Measurements from ENCODE around the gene SMIM35. TPM values are rescaled to one million over a fixed set of nuclear protein-coding genes. Genes with fewer than 3 reads are reported as not detected.
"Not testable (repeated sequence)": the region's sequence is repeated elsewhere in the genome, so short reads cannot be mapped to it uniquely, and the experiment has no call there.

Gene SMIM35
- total RNA-seq, 6 donors from 2014 or later, result not detected

- DNase-seq, result no peak
- Histone ChIP-seq H3K36me3 (no peaks in the 10 kb centered on the region), H3K4me1 (no peaks in the 10 kb centered on the region), H3K9me3 (no peaks in the 10 kb centered on the region), H3K4me3 (no peak overlapping the region), H3K27ac (no peak overlapping the region), H3K27me3 (no peaks in the 10 kb centered on the region)
- no peak for ATAC-seq (ENCODE audit: low FRiP score in 2 of 2)
- TF ChIP-seq POLR2A (IDR thresholded peaks at IDR 0.05) (no peak), CTCF (IDR thresholded peaks at IDR 0.05) (no peak), EP300 (IDR thresholded peaks at IDR 0.05) (no peak)
- WGBS, 2 donors, result 71 to 79% methylated on average over 24 of the region's 24 CpGs
These were observed 18.4 kb downstream of the SMIM35 start for GRCh38 chr11:118068206-118068944.

GRCh38 chr11:118067006-118067405 lies 19.8 kb downstream of the SMIM35 start:
- H3K27me3 ChIP-seq, result no peaks in the 10 kb centered on the region
- H3K4me1 ChIP-seq, result no peaks in the 10 kb centered on the region
- no peak overlapping the region for H3K4me3 ChIP-seq
- no peaks in the 10 kb centered on the region for H3K36me3 ChIP-seq
- 70 to 82% methylated on average over 4 to 8 of the region's 8 CpGs for WGBS, 2 donors
- no peak overlapping the region for H3K27ac ChIP-seq
- ATAC-seq (ENCODE audit: low FRiP score in 2 of 2) (no peak), DNase-seq (no peak)
- TF ChIP-seq POLR2AphosphoS5 (IDR thresholded peaks at IDR 0.05) (no peak), POLR2A (IDR thresholded peaks at IDR 0.05) (no peak), EP300 (IDR thresholded peaks at IDR 0.05) (no peak), CTCF (IDR thresholded peaks at IDR 0.05) (no peak)
- H3K9me3 ChIP-seq, result no peaks in the 10 kb centered on the region

GRCh38 chr11:118065384-118065783 lies 21.4 kb downstream of the SMIM35 start:
- H3K36me3 ChIP-seq, result no peaks in the 10 kb centered on the region
- no peak overlapping the region for H3K4me3 ChIP-seq
- ATAC-seq (ENCODE audit: low FRiP score in 2 of 2) (no peak), DNase-seq (no peak)
- TF ChIP-seq POLR2AphosphoS5 (IDR thresholded peaks at IDR 0.05), result no peak
- H3K27me3 ChIP-seq, result no peaks in the 10 kb centered on the region
- no peaks in the 10 kb centered on the region for H3K9me3 ChIP-seq
- no peak overlapping the region for H3K27ac ChIP-seq
- WGBS, 2 donors, result 88 to 90% methylated on average over 3 of the region's 3 CpGs
- no peaks in the 10 kb centered on the region for H3K4me1 ChIP-seq

GRCh38 chr11:118064956-118065355 lies 21.8 kb downstream of the SMIM35 start:
- TF ChIP-seq CTCF (IDR thresholded peaks at IDR 0.05) (no peak), EP300 (IDR thresholded peaks at IDR 0.05) (no peak)
- DNase-seq, result no peak
- Histone ChIP-seq H3K4me3 (no peak overlapping the region), H3K4me1 (no peaks in the 10 kb centered on the region), H3K27me3 (no peaks in the 10 kb centered on the region), H3K36me3 (no peaks in the 10 kb centered on the region), H3K27ac (no peak overlapping the region), H3K9me3 (no peaks in the 10 kb centered on the region)
- 83 to 87% methylated on average over 9 of the region's 9 CpGs for WGBS, 2 donors
- no peak for ATAC-seq (ENCODE audit: low FRiP score in 2 of 2)

- not testable (repeated sequence) for H3K9me3 ChIP-seq; H3K36me3 ChIP-seq; H3K27me3 ChIP-seq; ATAC-seq (ENCODE audit: low FRiP score in 2 of 2); DNase-seq; H3K4me3 ChIP-seq; H3K27ac ChIP-seq; H3K4me1 ChIP-seq
- 89 to 94% methylated on average over 5 of the region's 5 CpGs for WGBS, 2 donors
These were observed 24.1 kb downstream of the SMIM35 start for GRCh38 chr11:118062631-118063030.

GRCh38 chr11:118062181-118062580 lies 24.6 kb downstream of the SMIM35 start:
- H3K27ac ChIP-seq; H3K4me3 ChIP-seq; H3K4me1 ChIP-seq; H3K27me3 ChIP-seq; H3K36me3 ChIP-seq; ATAC-seq (ENCODE audit: low FRiP score in 2 of 2); H3K9me3 ChIP-seq; DNase-seq: not testable (repeated sequence)
- WGBS, 2 donors, result 86 to 94% methylated on average over 4 to 5 of the region's 5 CpGs

All from upper lobe of left lung (tissue), 6 donors.